ENCODE data around the gene RPL18A. TPM values are rescaled to one million over a fixed set of nuclear protein-coding genes. Genes with fewer than 3 reads are reported as not detected.

Gene RPL18A
- total RNA-seq, 4 donors from 2014 or later = 649 to 2,637 (median 1,942) TPM

DNA sequence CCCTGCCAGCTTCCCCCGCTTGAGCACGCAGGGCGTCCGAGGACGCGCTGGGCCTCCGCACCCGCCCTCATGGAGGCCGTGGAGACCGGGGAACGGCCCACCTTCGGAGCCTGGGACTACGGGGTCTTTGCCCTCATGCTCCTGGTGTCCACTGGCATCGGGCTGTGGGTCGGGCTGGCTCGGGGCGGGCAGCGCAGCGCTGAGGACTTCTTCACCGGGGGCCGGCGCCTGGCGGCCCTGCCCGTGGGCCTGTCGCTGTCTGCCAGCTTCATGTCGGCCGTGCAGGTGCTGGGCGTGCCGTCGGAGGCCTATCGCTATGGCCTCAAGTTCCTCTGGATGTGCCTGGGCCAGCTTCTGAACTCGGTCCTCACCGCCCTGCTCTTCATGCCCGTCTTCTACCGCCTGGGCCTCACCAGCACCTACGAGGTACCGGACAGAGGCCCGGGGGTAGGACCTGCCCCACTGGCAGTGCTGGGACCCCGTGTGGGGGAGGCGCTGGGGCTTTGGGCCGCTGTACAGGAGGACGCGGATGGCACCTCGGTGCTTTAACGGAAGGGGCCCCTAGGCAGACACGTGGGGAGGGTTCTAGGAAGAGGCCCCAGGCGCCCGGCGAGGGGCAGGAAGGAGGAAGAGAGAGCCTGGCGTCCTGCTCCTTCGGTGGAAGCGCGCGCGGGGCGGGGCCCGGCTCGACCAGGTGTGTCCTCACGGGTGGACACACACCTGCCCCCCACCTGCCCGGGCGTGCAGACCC, 12.7 kb downstream of the RPL18A start:
- H3K4me3 ChIP-seq = no peak overlapping the region
- intact Hi-C loops (cut with DNase I; ENCODE audit: low total_unique reads) = no loop called here
- no peaks in the 10 kb centered on the region for H3K4me1 ChIP-seq
- no peak for DNase-seq
- H3K36me3 ChIP-seq = no peaks in the 10 kb centered on the region
- H3K27me3 ChIP-seq = peaks cover 24 to 43% of the 10 kb centered on the region in 2 donors
- H3K9me3 ChIP-seq = no peaks in the 10 kb centered on the region
- no peak for TF ChIP-seq POLR2A (IDR thresholded peaks at IDR 0.05)
- TF ChIP-seq, protein P1, sequence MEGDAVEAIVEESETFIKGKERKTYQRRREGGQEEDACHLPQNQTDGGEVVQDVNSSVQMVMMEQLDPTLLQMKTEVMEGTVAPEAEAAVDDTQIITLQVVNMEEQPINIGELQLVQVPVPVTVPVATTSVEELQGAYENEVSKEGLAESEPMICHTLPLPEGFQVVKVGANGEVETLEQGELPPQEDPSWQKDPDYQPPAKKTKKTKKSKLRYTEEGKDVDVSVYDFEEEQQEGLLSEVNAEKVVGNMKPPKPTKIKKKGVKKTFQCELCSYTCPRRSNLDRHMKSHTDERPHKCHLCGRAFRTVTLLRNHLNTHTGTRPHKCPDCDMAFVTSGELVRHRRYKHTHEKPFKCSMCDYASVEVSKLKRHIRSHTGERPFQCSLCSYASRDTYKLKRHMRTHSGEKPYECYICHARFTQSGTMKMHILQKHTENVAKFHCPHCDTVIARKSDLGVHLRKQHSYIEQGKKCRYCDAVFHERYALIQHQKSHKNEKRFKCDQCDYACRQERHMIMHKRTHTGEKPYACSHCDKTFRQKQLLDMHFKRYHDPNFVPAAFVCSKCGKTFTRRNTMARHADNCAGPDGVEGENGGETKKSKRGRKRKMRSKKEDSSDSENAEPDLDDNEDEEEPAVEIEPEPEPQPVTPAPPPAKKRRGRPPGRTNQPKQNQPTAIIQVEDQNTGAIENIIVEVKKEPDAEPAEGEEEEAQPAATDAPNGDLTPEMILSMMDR (IDR thresholded peaks at IDR 0.05) = no peak
- no peak overlapping the region for H3K27ac ChIP-seq

DNA sequence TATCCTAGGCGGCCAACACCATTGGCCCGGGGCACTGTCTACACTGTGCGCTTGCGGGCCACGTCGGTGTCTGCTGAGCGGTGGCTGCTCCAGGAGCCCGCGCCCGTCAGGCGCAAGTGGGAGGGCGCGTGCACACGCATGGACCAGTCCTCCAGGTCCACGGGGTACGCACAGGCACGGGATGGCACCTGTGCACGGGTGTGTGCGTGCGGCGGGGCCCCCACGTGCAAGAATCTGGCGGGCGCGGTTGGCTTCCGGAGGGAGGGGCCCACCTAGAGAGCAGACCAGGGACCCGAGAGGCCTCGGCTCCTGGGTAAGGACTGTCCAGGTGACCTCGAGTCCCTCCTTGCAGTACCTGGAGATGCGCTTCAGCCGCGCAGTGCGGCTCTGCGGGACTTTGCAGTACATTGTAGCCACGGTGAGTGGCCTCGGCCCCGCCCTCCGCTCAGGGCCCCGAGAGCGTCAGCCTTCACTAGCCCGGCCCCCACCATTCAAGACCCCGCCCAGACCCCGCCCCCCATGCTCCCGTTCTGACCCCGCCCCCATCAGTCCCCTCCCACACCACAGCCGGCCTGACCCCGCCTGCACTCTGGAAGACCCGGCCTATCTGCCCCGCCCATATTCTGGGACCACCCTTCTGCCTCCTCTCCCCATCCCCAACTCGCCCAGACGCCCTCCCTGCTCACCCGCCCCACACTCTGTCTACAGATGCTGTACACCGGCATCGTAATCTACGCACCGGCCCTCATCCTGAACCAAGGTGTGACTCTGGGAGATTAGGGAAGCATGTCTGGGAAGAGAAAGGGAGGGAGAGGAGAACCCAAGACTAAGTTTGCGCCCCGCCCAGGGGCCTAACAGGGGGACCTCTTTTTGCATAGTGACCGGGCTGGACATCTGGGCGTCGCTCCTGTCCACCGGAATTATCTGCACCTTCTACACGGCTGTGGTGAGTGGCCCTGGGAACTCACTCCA, 14.4 kb downstream of the RPL18A start:
- H3K4me1 ChIP-seq = no peaks in the 10 kb centered on the region
- H3K36me3 ChIP-seq = no peaks in the 10 kb centered on the region
- H3K27ac ChIP-seq = no peak overlapping the region
- intact Hi-C loops (cut with DNase I; ENCODE audit: low total_unique reads) = no loop called here
- H3K9me3 ChIP-seq = no peaks in the 10 kb centered on the region
- TF ChIP-seq POLR2A (IDR thresholded peaks at IDR 0.05) = no peak
- TF ChIP-seq, protein P1 (IDR thresholded peaks at IDR 0.05) = no peak
- no peak overlapping the region for H3K4me3 ChIP-seq
- no peak for DNase-seq
- H3K27me3 ChIP-seq = peaks cover 24 to 43% of the 10 kb centered on the region in 2 donors

DNA sequence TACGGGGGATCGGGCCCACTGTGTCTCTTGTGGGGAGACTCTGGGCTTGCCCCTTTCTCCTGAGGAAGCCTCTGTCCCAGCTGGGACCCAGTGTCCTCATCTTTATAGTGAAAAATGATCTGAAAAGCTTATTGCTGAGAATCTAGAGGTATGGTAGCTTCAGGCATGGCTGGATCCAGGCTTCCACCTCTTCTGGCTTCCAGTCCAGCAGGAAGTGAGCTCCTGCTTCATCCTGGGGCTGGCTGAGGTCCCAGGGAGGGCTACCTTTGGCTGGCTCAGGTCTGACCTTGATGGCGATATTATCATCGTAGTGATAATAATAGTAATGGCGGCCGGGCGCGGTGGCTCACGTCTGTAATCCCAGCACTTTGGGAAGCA, 15.0 kb downstream of the RPL18A start:
- peaks cover 24 to 43% of the 10 kb centered on the region in 2 donors for H3K27me3 ChIP-seq
- no peaks in the 10 kb centered on the region for H3K4me1 ChIP-seq

DNA sequence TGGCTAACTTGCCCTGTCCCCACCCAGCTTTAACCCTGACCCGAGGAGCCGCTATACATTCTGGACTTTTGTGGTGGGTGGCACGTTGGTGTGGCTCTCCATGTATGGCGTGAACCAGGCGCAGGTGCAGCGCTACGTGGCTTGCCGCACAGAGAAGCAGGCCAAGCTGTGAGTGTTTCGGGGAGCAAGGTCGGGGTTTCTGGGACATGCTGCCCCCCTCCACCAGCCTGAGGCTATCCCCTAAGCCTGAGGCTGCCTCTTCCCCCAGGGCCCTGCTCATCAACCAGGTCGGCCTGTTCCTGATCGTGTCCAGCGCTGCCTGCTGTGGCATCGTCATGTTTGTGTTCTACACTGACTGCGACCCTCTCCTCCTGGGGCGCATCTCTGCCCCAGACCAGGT, 18.0 kb downstream of the RPL18A start:
- H3K27me3 ChIP-seq = peaks cover 19 to 21% of the 10 kb centered on the region in 2 donors
- H3K4me1 ChIP-seq = no peaks in the 10 kb centered on the region
- no peaks in the 10 kb centered on the region for H3K36me3 ChIP-seq
- no peak for DNase-seq
- no peak overlapping the region for H3K27ac ChIP-seq
- intact Hi-C loops (cut with DNase I; ENCODE audit: low total_unique reads) = no loop called here
- H3K4me3 ChIP-seq = no peak overlapping the region
- no peaks in the 10 kb centered on the region for H3K9me3 ChIP-seq
- TF ChIP-seq POLR2A (IDR thresholded peaks at IDR 0.05) = no peak
- TF ChIP-seq, protein P1 (IDR thresholded peaks at IDR 0.05) = no peak

More for the DNA sequence above, 15.0 kb downstream of the RPL18A start:
- H3K27ac ChIP-seq = no peak overlapping the region
- no peak for TF ChIP-seq POLR2A (IDR thresholded peaks at IDR 0.05)
- TF ChIP-seq, protein P1 (IDR thresholded peaks at IDR 0.05) = no peak
- H3K4me3 ChIP-seq = no peak overlapping the region
- no peak for DNase-seq
- no peaks in the 10 kb centered on the region for H3K9me3 ChIP-seq
- H3K36me3 ChIP-seq = no peaks in the 10 kb centered on the region
- intact Hi-C loops (cut with DNase I; ENCODE audit: low total_unique reads) = no loop called here

DNA sequence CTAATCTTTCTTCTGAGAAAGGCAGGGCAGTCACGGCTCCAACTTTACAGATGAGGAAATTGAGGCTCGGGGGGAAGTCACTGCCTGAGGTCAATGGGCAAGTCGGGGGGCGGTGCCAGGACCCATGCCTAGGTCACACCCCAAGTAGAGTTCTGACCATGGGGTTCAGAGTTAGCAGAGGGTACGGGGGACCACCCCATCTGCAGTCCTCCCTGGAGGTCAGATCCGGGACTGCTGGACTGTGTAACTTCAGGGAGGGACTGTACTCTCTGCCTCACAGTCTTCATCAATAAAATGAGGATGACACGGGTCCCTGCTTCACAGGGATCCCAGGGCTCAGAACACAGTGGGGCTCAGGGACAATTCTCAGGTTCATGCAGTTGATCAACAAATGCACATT, 19.8 kb downstream of the RPL18A start:
- no peaks in the 10 kb centered on the region for H3K36me3 ChIP-seq
- H3K4me3 ChIP-seq = no peak overlapping the region
- intact Hi-C loops (cut with DNase I; ENCODE audit: low total_unique reads) = no loop called here
- no peaks in the 10 kb centered on the region for H3K9me3 ChIP-seq
- DNase-seq = no peak
- H3K27me3 ChIP-seq = peaks cover 3 to 5% of the 10 kb centered on the region in 2 donors
- H3K27ac ChIP-seq = no peak overlapping the region
- TF ChIP-seq POLR2A (IDR thresholded peaks at IDR 0.05) = no peak
- TF ChIP-seq, protein P1 (IDR thresholded peaks at IDR 0.05) = no peak
- no peaks in the 10 kb centered on the region for H3K4me1 ChIP-seq
